ENCODE results near the gene GABRB1. TPM values are rescaled to one million over a fixed set of nuclear protein-coding genes. Genes with fewer than 3 reads are reported as not detected.

Gene GABRB1
- total RNA-seq, 2 experiments from 2014 or later, result not detected

GRCh38 chr4:47309165-47309564, 277.8 kb downstream of the GABRB1 start:
- H3K4me3 Mint-ChIP-seq, result no peak overlapping the region
- intact Hi-C loops (cut with micrococcal nuclease), result no loop called here
- H3K4me1 Mint-ChIP-seq (ENCODE audit: low read depth), result no peaks in the 10 kb centered on the region
- no peak for ATAC-seq
- POLR2A ChIA-PET, result interaction anchor here (0.7 kb wide), 1 partner anchor 390 kb away, joined by 3 read pairs; no protein-coding TSS in a partner anchor
- H3K36me3 Mint-ChIP-seq (ENCODE audit: low read depth), result no peaks in the 10 kb centered on the region
- no peak for DNase-seq
- H3K27me3 Mint-ChIP-seq, result peaks cover 6% of the 10 kb centered on the region
- TF ChIP-seq CTCF (IDR thresholded peaks at IDR 0.05), result no peak
- H3K9me3 Mint-ChIP-seq, result no peaks in the 10 kb centered on the region
- no peak overlapping the region for H3K27ac Mint-ChIP-seq
- CTCF ChIA-PET, result no interaction called here

- Mint-ChIP-seq H3K36me3 (ENCODE audit: low read depth) (no peaks in the 10 kb centered on the region), H3K27me3 (peaks cover 4% of the 10 kb centered on the region), H3K4me3 (no peak overlapping the region), H3K9me3 (no peaks in the 10 kb centered on the region), H3K4me1 (ENCODE audit: low read depth) (no peaks in the 10 kb centered on the region), H3K27ac (no peak overlapping the region)
- ChIA-PET CTCF (no interaction called here), POLR2A (no interaction called here)
- no peak for TF ChIP-seq CTCF (IDR thresholded peaks at IDR 0.05)
- no peak for ATAC-seq
- intact Hi-C loops (cut with micrococcal nuclease), result no loop called here
- DNase-seq, result no peak
Measured at GRCh38 chr4:47312170-47312569, 280.8 kb downstream of the GABRB1 start.

GRCh38 chr4:47313384-47313783, 282.0 kb downstream of the GABRB1 start:
- DNase-seq (no peak), ATAC-seq (no peak)
- POLR2A ChIA-PET, result no interaction called here
- no peaks in the 10 kb centered on the region for H3K4me1 Mint-ChIP-seq (ENCODE audit: low read depth)
- CTCF ChIA-PET, result no interaction called here
- TF ChIP-seq CTCF (IDR thresholded peaks at IDR 0.05), result no peak
- no peak overlapping the region for H3K27ac Mint-ChIP-seq
- H3K27me3 Mint-ChIP-seq, result peaks cover 4% of the 10 kb centered on the region
- no peaks in the 10 kb centered on the region for H3K36me3 Mint-ChIP-seq (ENCODE audit: low read depth)
- no peaks in the 10 kb centered on the region for H3K9me3 Mint-ChIP-seq
- intact Hi-C loops (cut with micrococcal nuclease), result no loop called here
- H3K4me3 Mint-ChIP-seq, result no peak overlapping the region

- intact Hi-C loops (cut with micrococcal nuclease), result no loop called here
Measured at GRCh38 chr4:47315346-47315745, 284.0 kb downstream of the GABRB1 start.

GRCh38 chr4:47326025-47326424, 294.7 kb downstream of the GABRB1 start:
- ChIA-PET POLR2A (no interaction called here), CTCF (no interaction called here)

More at GRCh38 chr4:47315346-47315745, 284.0 kb downstream of the GABRB1 start:
- Mint-ChIP-seq H3K36me3 (ENCODE audit: low read depth) (no peaks in the 10 kb centered on the region), H3K27ac (no peak overlapping the region), H3K27me3 (peaks cover 4% of the 10 kb centered on the region), H3K9me3 (no peaks in the 10 kb centered on the region), H3K4me3 (no peak overlapping the region), H3K4me1 (ENCODE audit: low read depth) (no peaks in the 10 kb centered on the region)
- ATAC-seq, result no peak
- TF ChIP-seq CTCF (IDR thresholded peaks at IDR 0.05), result no peak
- no peak for DNase-seq
- CTCF ChIA-PET, result no interaction called here
- POLR2A ChIA-PET, result no interaction called here

More at GRCh38 chr4:47326025-47326424, 294.7 kb downstream of the GABRB1 start:
- no peak for TF ChIP-seq CTCF (IDR thresholded peaks at IDR 0.05)
- H3K4me1 Mint-ChIP-seq (ENCODE audit: low read depth), result no peaks in the 10 kb centered on the region
- H3K9me3 Mint-ChIP-seq, result no peaks in the 10 kb centered on the region
- no peak overlapping the region for H3K4me3 Mint-ChIP-seq
- peaks cover 11% of the 10 kb centered on the region for H3K27me3 Mint-ChIP-seq
- DNase-seq (no peak), ATAC-seq (no peak)
- intact Hi-C loops (cut with micrococcal nuclease), result no loop called here
- H3K27ac Mint-ChIP-seq, result no peak overlapping the region
- no peaks in the 10 kb centered on the region for H3K36me3 Mint-ChIP-seq (ENCODE audit: low read depth)
